GM23338 (cell line): ENCODE measurements around the gene B4GALNT4. TPM values are rescaled to one million over a fixed set of nuclear protein-coding genes. Genes with fewer than 3 reads are reported as not detected.

Source experiments
- ATAC-seq: fragments of 200-7000 bp; cut with Tn5 transposase; 3 replicates; pipeline ENCODE4 v1.9.1; 2020
- DNase-seq: peaks from one replicate; pipeline ENCODE4 v3.0.0-alpha.2; 2015; ENCODE audit warnings: low spot score
- H2AFZ ChIP-seq: fragments of 200-600 bp; sonication (generic); 2 replicates; pipeline ENCODE4 v1.8.0; 2016; ENCODE audit warnings: antibody characterized with exemption, mild to moderate bottlenecking, moderate library complexity
- H3F3A ChIP-seq: fragments of 200-600 bp; sonication (generic); replicated peaks from 2 replicates; pipeline ENCODE4 v1.8.0; 2017; ENCODE audit warnings: antibody characterized with exemption, mixed run types, low read depth
- H3K27ac ChIP-seq: fragments of 200-600 bp; sonication (generic); 2 replicates; pipeline ENCODE4 v1.6.1; 2016; ENCODE audit warnings: low read depth
- H3K27me3 ChIP-seq: fragments of 200-600 bp; sonication (generic); 2 replicates; pipeline ENCODE4 v1.8.0; 2016; ENCODE audit warnings: mild to moderate bottlenecking, mixed run types, moderate library complexity; ENCODE audit not compliant: insufficient read depth
- H3K36me3 ChIP-seq: fragments of 200-600 bp; sonication (generic); 2 replicates; pipeline ENCODE4 v1.8.0; 2016; ENCODE audit warnings: mild to moderate bottlenecking; ENCODE audit not compliant: insufficient read depth
- H3K4me1 ChIP-seq: fragments of 200-600 bp; sonication (generic); 2 replicates; pipeline ENCODE4 v1.8.0; 2016; ENCODE audit warnings: mild to moderate bottlenecking, moderate library complexity; ENCODE audit not compliant: insufficient read depth
- H3K4me2 ChIP-seq: fragments of 200-600 bp; sonication (generic); 2 replicates; pipeline ENCODE4 v1.7.1; 2017; ENCODE audit warnings: mixed run types
- H3K4me3 ChIP-seq: fragments of 200-600 bp; sonication (generic); 2 replicates; pipeline ENCODE4 v1.6.1; 2016; ENCODE audit warnings: mixed run types
- H3K79me2 ChIP-seq: fragments of 200-600 bp; sonication (generic); replicated peaks from 2 replicates; pipeline ENCODE4 v1.8.0; 2017; ENCODE audit warnings: mild to moderate bottlenecking; ENCODE audit not compliant: insufficient read depth
- H3K9me2 ChIP-seq: fragments of 200-600 bp; sonication (generic); 2 replicates; pipeline ENCODE4 v1.8.0; 2017; ENCODE audit not compliant: insufficient read depth
- H4K20me1 ChIP-seq: fragments of 200-600 bp; sonication (generic); replicated peaks from 2 replicates; pipeline ENCODE4 v1.8.0; 2017; ENCODE audit warnings: mild to moderate bottlenecking; ENCODE audit not compliant: insufficient read depth
- H3K27ac Mint-ChIP-seq: 2 replicates; pipeline ENCODE4 v1.8.0; 2020; ENCODE audit warnings: inconsistent platforms, mild to moderate bottlenecking, moderate library complexity, mixed read lengths
- H3K27me3 Mint-ChIP-seq: 3 replicates; pipeline ENCODE4 v1.8.0; 2022; ENCODE audit warnings: low read depth, mild to moderate bottlenecking, moderate library complexity, mixed read lengths, inconsistent platforms; ENCODE audit not compliant: insufficient read depth, poor library complexity
- H3K36me3 Mint-ChIP-seq: 3 replicates; pipeline ENCODE4 v1.8.0; 2021; ENCODE audit warnings: low read depth, mild to moderate bottlenecking, inconsistent platforms, moderate library complexity, mixed read lengths
- H3K4me1 Mint-ChIP-seq: 3 replicates; pipeline ENCODE4 v1.8.0; 2020; ENCODE audit warnings: mild to moderate bottlenecking, inconsistent platforms, mixed read lengths
- H3K4me3 Mint-ChIP-seq: 3 replicates; pipeline ENCODE4 v1.8.0; 2021; ENCODE audit warnings: moderate library complexity, mild to moderate bottlenecking, inconsistent platforms, mixed read lengths
- H3K9me3 Mint-ChIP-seq: 3 replicates; pipeline ENCODE4 v1.8.0; 2020; ENCODE audit warnings: moderate library complexity, mild to moderate bottlenecking, inconsistent platforms, mixed read lengths
- ETS1 ChIP-seq: IDR thresholded peaks from 2 replicates; pipeline ENCODE4 v1.6.1; 2016; ENCODE audit warnings: antibody characterized with exemption
- EZH2phosphoT487 ChIP-seq: fragments of 200-600 bp; sonication (generic); IDR thresholded peaks from one replicate; pipeline ENCODE4 v1.8.1; 2018; ENCODE audit warnings: antibody characterized with exemption; ENCODE audit not compliant: unreplicated experiment
- NANOG ChIP-seq: IDR thresholded peaks from 2 replicates; pipeline ENCODE4 v1.6.1; 2016; ENCODE audit warnings: antibody characterized with exemption, borderline replicate concordance
- POLR2AphosphoS5 ChIP-seq: IDR thresholded peaks from 2 replicates; pipeline ENCODE4 v1.6.1; 2016; ENCODE audit warnings: antibody characterized with exemption, low read depth
- REST ChIP-seq: IDR thresholded peaks from one replicate; pipeline ENCODE4 v1.6.1; 2018; ENCODE audit warnings: antibody characterized with exemption; ENCODE audit not compliant: unreplicated experiment
- STAT1 ChIP-seq: IDR thresholded peaks from one replicate; pipeline ENCODE4 v1.6.1; 2016; ENCODE audit warnings: antibody characterized with exemption; ENCODE audit not compliant: unreplicated experiment
- ZNF331 ChIP-seq: fragments of 250-450 bp; sonication (Bioruptor Pico); IDR thresholded peaks from 2 replicates; pipeline ENCODE4 v1.5.0; 2020; ENCODE audit warnings: low read depth, mild to moderate bottlenecking, moderate library complexity
- polyA plus RNA-seq: library from polyadenylated mRNA; unstranded; fragments of >200 nt; fragmentation: Nextera tagmentation; extraction: Ambion mirVana; gene quantifications from 2 replicates; pipeline ENCODE4 v1.2.1, GENCODE V29; 2016
- total RNA-seq: library from RNA; depleted of rRNA; stranded (reverse); fragments of >200 nt; shearing (Covaris generic); gene quantifications from 2 replicates; pipeline ENCODE4 v1.2.3, GENCODE V29; 2014
- TF ChIP-seq, protein P1 (sequence below): fragments of 250-450 bp; sonication (Bioruptor Pico); IDR thresholded peaks from 2 replicates; pipeline ENCODE4 v1.5.0; 2020; ENCODE audit warnings: mild to moderate bottlenecking, moderate library complexity

B4GALNT4 gene
- total and polyA plus RNA-seq, 2 experiments from 2014 or later: 49.9 to 92.6 TPM

DNA sequence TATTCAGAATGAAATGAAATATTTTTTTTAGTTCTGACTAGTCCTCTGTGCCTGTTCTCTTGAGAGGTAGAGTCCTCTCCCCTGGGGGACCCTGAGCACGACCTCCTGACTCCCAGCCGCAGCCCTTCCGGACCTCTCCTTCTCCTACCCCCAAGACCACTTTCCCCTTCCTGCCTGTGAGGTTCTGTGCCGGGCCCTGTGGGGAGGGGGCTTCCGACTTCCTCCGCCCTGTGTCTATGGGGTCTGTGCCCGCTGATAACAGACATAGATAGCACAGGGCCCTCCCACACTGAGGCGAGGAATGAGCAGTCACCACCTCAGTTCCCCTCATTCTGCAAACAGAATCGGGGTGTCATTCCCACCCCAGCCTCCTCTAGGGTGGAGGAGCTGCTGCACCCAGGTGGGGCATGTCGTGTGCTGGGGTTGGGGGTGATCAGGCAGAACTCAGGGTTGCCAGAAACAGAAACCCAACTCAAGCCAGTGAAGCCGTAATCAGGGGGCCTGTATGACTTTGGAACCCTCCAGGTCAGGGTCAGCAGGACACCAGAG, 12.9 kb downstream of the B4GALNT4 start (continued):
- TF ChIP-seq, protein P1, sequence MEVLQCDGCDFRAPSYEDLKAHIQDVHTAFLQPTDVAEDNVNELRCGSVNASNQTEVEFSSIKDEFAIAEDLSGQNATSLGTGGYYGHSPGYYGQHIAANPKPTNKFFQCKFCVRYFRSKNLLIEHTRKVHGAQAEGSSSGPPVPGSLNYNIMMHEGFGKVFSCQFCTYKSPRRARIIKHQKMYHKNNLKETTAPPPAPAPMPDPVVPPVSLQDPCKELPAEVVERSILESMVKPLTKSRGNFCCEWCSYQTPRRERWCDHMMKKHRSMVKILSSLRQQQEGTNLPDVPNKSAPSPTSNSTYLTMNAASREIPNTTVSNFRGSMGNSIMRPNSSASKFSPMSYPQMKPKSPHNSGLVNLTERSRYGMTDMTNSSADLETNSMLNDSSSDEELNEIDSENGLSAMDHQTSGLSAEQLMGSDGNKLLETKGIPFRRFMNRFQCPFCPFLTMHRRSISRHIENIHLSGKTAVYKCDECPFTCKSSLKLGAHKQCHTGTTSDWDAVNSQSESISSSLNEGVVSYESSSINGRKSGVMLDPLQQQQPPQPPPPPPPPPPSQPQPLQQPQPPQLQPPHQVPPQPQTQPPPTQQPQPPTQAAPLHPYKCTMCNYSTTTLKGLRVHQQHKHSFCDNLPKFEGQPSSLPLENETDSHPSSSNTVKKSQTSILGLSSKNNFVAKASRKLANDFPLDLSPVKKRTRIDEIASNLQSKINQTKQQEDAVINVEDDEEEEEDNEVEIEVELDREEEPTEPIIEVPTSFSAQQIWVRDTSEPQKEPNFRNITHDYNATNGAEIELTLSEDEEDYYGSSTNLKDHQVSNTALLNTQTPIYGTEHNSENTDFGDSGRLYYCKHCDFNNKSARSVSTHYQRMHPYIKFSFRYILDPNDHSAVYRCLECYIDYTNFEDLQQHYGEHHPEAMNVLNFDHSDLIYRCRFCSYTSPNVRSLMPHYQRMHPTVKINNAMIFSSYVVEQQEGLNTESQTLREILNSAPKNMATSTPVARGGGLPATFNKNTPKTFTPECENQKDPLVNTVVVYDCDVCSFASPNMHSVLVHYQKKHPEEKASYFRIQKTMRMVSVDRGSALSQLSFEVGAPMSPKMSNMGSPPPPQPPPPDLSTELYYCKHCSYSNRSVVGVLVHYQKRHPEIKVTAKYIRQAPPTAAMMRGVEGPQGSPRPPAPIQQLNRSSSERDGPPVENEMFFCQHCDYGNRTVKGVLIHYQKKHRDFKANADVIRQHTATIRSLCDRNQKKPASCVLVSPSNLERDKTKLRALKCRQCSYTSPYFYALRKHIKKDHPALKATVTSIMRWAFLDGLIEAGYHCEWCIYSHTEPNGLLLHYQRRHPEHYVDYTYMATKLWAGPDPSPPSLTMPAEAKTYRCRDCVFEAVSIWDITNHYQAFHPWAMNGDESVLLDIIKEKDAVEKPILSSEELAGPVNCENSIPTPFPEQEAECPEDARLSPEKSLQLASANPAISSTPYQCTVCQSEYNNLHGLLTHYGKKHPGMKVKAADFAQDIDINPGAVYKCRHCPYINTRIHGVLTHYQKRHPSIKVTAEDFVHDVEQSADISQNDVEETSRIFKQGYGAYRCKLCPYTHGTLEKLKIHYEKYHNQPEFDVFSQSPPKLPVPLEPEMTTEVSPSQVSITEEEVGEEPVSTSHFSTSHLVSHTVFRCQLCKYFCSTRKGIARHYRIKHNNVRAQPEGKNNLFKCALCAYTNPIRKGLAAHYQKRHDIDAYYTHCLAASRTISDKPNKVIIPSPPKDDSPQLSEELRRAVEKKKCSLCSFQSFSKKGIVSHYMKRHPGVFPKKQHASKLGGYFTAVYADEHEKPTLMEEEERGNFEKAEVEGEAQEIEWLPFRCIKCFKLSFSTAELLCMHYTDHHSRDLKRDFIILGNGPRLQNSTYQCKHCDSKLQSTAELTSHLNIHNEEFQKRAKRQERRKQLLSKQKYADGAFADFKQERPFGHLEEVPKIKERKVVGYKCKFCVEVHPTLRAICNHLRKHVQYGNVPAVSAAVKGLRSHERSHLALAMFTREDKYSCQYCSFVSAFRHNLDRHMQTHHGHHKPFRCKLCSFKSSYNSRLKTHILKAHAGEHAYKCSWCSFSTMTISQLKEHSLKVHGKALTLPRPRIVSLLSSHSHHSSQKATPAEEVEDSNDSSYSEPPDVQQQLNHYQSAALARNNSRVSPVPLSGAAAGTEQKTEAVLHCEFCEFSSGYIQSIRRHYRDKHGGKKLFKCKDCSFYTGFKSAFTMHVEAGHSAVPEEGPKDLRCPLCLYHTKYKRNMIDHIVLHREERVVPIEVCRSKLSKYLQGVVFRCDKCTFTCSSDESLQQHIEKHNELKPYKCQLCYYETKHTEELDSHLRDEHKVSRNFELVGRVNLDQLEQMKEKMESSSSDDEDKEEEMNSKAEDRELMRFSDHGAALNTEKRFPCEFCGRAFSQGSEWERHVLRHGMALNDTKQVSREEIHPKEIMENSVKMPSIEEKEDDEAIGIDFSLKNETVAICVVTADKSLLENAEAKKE (CRISPR knock-in tag): no peak
- TF ChIP-seq EZH2phosphoT487 (no peak), ZNF331 (CRISPR knock-in tag) (no peak), NANOG (no peak)

GRCh38 chr11:383431-383830, 14.1 kb downstream of the B4GALNT4 start:
- H3K9me2 ChIP-seq: no peaks in the 10 kb centered on the region
- Mint-ChIP-seq H3K4me1 (no peaks in the 10 kb centered on the region; the same call in 2 of the 3 replicates), H3K27me3 (peaks cover 11% of the 10 kb centered on the region), H3K4me3 (no peak overlapping the region; the same call in 2 of the 3 replicates), H3K27ac (no peak overlapping the region), H3K36me3 (peaks cover 36% of the 10 kb centered on the region), H3K9me3 (peaks cover 26% of the 10 kb centered on the region)
- no peaks in the 10 kb centered on the region for H3K79me2 ChIP-seq
- H3K4me3 ChIP-seq: no peak overlapping the region
- H3K36me3 ChIP-seq: no peaks in the 10 kb centered on the region
- no peaks in the 10 kb centered on the region for H3K4me1 ChIP-seq
- no peak for TF ChIP-seq NANOG
- TF ChIP-seq ETS1: no peak
- TF ChIP-seq STAT1: no peak
- no peak for TF ChIP-seq EZH2phosphoT487
- no peak for TF ChIP-seq REST
- peak; percentile 38; the same call in 1 of the 2 replicates for TF ChIP-seq POLR2AphosphoS5
- DNase-seq: no peak
- no peak for ATAC-seq
- no peak overlapping the region for H3K4me2 ChIP-seq
- no peaks in the 10 kb centered on the region for H3K27me3 ChIP-seq
- H3F3A ChIP-seq: no peaks in the 10 kb centered on the region; the same call in 1 of the 2 replicates
- H4K20me1 ChIP-seq: no peaks in the 10 kb centered on the region
- H2AFZ ChIP-seq: no peak overlapping the region
- H3K27ac ChIP-seq: no peak overlapping the region
